PC-9 (cell line): ENCODE results near the gene OBSL1. TPM values are rescaled to one million over a fixed set of nuclear protein-coding genes. Genes with fewer than 3 reads are reported as not detected.

ENCODE experiments used
- BruUV-seq: library from RNA; stranded (reverse); fragments of 400-500 nt; replicated peaks from 2 replicates; lab custom pipeline; 2021; lab: Mats Ljungman, UMichigan
- CTCF ChIA-PET: fragments of 300-600 bp; sonication (Branson Sonifier 250); formaldehyde crosslinking; loops from one replicate; lab custom pipeline; 2022; ENCODE audit warnings: antibody characterized with exemption; lab: Charles Lee
- POLR2A ChIA-PET: fragments of 300-600 bp; sonication (Branson Sonifier 250); formaldehyde crosslinking; loops from one replicate; lab custom pipeline; 2022; ENCODE audit warnings: antibody characterized with exemption; ENCODE audit not compliant: unreplicated experiment; lab: Charles Lee
- DNase-seq, 2 experiments: peaks; one replicate each; pipeline versions ENCODE4 v3.0.0 to v3.0.0-alpha.2; 2015 to 2022; ENCODE audit warnings: mixed read lengths in 1 of 2
- H2AFZ ChIP-seq: fragments of 200-600 bp; sonication (generic); 2 replicates; pipeline ENCODE4 v1.8.1; 2017; ENCODE audit warnings: antibody characterized with exemption
- H3F3A ChIP-seq: fragments of 200-600 bp; sonication (generic); 2 replicates; pipeline ENCODE4 v1.8.1; 2017; ENCODE audit warnings: antibody characterized with exemption, mild to moderate bottlenecking, low read depth; ENCODE audit not compliant: insufficient read depth
- H3K27ac ChIP-seq: fragments of 200-600 bp; sonication (generic); 2 replicates; pipeline ENCODE4 v1.6.1; 2016; ENCODE audit warnings: mixed run types
- H3K27me3 ChIP-seq: fragments of 200-600 bp; sonication (generic); 2 replicates; pipeline ENCODE4 v1.6.1; 2016; ENCODE audit warnings: low read depth, mixed run types; ENCODE audit not compliant: insufficient read depth
- H3K36me3 ChIP-seq: fragments of 200-600 bp; sonication (generic); 2 replicates; pipeline ENCODE4 v1.6.1; 2016; ENCODE audit warnings: low read depth, mixed run types
- H3K4me1 ChIP-seq: fragments of 200-600 bp; sonication (generic); replicated peaks from 2 replicates; pipeline ENCODE4 v1.6.1; 2016; ENCODE audit warnings: mixed run types; ENCODE audit not compliant: insufficient read depth
- H3K4me2 ChIP-seq: fragments of 200-600 bp; sonication (generic); 2 replicates; pipeline ENCODE4 v1.6.1; 2017; ENCODE audit warnings: mixed run types
- H3K4me3 ChIP-seq: fragments of 200-600 bp; sonication (generic); 2 replicates; pipeline ENCODE4 v1.6.1; 2016; ENCODE audit warnings: mixed run types
- H3K79me2 ChIP-seq: fragments of 200-600 bp; sonication (generic); 2 replicates; pipeline ENCODE4 v1.6.1; 2017; ENCODE audit warnings: low read depth, mixed run types
- H3K9me2 ChIP-seq: fragments of 200-600 bp; sonication (generic); 2 replicates; pipeline ENCODE4 v1.8.1; 2017; ENCODE audit warnings: mild to moderate bottlenecking; ENCODE audit not compliant: insufficient read depth
- H3K9me3 ChIP-seq: fragments of 200-600 bp; sonication (generic); 2 replicates; pipeline ENCODE4 v1.8.1; 2016; ENCODE audit warnings: low read depth; ENCODE audit not compliant: insufficient read depth
- H4K20me1 ChIP-seq: fragments of 200-600 bp; sonication (generic); 2 replicates; pipeline ENCODE4 v1.8.1; 2017; ENCODE audit not compliant: insufficient read depth
- EZH2 ChIP-seq: fragments of 200-600 bp; sonication (generic); IDR thresholded peaks from 2 replicates; pipeline ENCODE4 v1.8.0; 2017; ENCODE audit warnings: antibody characterized with exemption, low read depth
- intact Hi-C: fragments of 100-400 bp; cut with micrococcal nuclease; formaldehyde crosslinking; loops from one replicate; pipeline ENCODE4 v1.10.0; 2022; ENCODE audit not compliant: unreplicated experiment
- total RNA-seq: library from RNA; stranded (reverse); gene quantifications from 2 replicates; pipeline ENCODE4 v1.2.3, GENCODE V29; 2021
- TF ChIP-seq, protein P1 (sequence below): fragments of 200-600 bp; sonication (generic); conservative IDR thresholded peaks from 2 replicates; pipeline ENCODE4 v1.6.1; 2017; ENCODE audit warnings: mixed run types, antibody characterized with exemption, mild to moderate bottlenecking, moderate library complexity

Gene OBSL1
- total RNA-seq, 1 experiment from 2014 or later: 110 TPM

DNA sequence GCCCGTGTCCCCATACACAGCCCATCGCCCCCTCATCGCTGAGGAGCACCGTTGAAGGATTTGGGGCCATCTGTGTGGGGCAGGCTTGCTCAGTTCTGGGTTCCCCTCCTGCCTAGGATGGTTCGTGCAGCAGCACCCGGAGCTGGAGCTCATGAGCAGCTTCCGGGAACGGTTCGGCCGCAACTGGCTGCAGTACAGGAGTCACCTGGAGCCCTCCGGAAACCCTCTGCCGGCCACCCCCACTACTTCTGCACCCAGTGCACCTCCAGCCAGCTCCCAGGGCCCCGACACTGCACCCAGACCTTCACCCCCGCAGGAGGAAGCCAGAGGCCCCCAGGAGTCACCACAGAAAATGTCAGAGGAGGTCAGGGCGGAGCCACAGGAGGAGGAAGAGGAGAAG is 36.6 kb upstream of the OBSL1 start:
- ChIA-PET POLR2A (no interaction called here), CTCF (no interaction called here)
- H3K4me1 ChIP-seq: no peaks in the 10 kb centered on the region
- no peaks in the 10 kb centered on the region for H4K20me1 ChIP-seq
- H3K27ac ChIP-seq: no peak overlapping the region
- H2AFZ ChIP-seq: no peak overlapping the region
- intact Hi-C loops: no loop called here
- no peaks in the 10 kb centered on the region for H3K9me3 ChIP-seq
- no peak overlapping the region for H3K4me2 ChIP-seq
- no peaks in the 10 kb centered on the region for H3K9me2 ChIP-seq
- no peaks in the 10 kb centered on the region for H3F3A ChIP-seq
- no peak overlapping the region for H3K4me3 ChIP-seq
- DNase-seq: no peak
- H3K36me3 ChIP-seq: no peaks in the 10 kb centered on the region
- TF ChIP-seq, protein P1, sequence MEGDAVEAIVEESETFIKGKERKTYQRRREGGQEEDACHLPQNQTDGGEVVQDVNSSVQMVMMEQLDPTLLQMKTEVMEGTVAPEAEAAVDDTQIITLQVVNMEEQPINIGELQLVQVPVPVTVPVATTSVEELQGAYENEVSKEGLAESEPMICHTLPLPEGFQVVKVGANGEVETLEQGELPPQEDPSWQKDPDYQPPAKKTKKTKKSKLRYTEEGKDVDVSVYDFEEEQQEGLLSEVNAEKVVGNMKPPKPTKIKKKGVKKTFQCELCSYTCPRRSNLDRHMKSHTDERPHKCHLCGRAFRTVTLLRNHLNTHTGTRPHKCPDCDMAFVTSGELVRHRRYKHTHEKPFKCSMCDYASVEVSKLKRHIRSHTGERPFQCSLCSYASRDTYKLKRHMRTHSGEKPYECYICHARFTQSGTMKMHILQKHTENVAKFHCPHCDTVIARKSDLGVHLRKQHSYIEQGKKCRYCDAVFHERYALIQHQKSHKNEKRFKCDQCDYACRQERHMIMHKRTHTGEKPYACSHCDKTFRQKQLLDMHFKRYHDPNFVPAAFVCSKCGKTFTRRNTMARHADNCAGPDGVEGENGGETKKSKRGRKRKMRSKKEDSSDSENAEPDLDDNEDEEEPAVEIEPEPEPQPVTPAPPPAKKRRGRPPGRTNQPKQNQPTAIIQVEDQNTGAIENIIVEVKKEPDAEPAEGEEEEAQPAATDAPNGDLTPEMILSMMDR: no peak
- TF ChIP-seq EZH2: no peak
- no peaks in the 10 kb centered on the region for H3K27me3 ChIP-seq
- H3K79me2 ChIP-seq: no peaks in the 10 kb centered on the region
- no TSS peak for BruUV-seq

DNA sequence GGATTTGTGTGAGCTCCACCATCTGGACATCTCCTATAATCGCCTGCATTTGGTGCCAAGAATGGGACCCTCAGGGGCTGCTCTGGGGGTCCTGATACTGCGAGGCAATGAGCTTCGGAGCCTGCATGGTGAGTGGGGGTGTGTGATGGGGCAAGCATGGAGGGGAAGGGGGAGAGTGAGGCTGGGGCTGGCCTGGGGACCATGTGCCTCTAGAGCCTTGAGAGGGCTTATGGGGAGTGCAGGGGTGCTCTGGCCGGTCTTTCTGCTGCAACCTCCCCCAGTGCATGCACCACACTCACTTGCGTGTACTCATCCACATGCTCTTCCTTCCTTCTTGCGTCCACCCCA is 34.2 kb upstream of the OBSL1 start:
- intact Hi-C loops: no loop called here
- Histone ChIP-seq H3K9me3 (no peaks in the 10 kb centered on the region), H3K4me1 (no peaks in the 10 kb centered on the region), H4K20me1 (no peaks in the 10 kb centered on the region), H3K36me3 (peaks cover 4% of the 10 kb centered on the region; the same call in 1 of the 2 replicates), H3K4me3 (no peak overlapping the region), H3F3A (no peaks in the 10 kb centered on the region), H3K27me3 (no peaks in the 10 kb centered on the region), H3K27ac (no peak overlapping the region), H3K9me2 (no peaks in the 10 kb centered on the region), H3K79me2 (no peaks in the 10 kb centered on the region), H2AFZ (no peak overlapping the region), H3K4me2 (no peak overlapping the region)
- no peak for DNase-seq
- POLR2A ChIA-PET: interaction anchor here (0.6 kb wide), 1 partner anchor 34 kb away, joined by 3 read pairs; the partner anchor contains the start of gene OBSL1
- BruUV-seq: no TSS peak
- CTCF ChIA-PET: no interaction called here
- no peak for TF ChIP-seq EZH2
- TF ChIP-seq, protein P1: no peak

DNA sequence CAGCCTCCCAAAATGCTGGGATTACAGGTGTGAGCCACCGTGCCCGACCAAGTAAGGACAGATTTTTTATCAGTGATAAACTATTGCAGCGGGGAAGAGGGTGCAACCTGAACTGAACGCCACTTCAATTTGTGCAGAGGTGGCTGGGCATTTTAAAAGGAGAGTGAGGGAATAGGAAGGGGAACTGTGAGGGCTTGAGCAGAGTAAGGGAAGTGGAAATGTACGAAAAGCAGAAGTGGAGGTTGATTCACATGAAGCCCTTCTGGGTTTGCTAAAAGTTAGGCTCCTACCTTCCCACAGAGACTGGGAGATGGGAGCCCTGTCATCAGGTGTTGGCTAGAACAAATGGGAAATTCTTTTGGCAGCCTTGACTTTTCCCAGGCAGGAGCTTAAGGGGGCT is 32.4 kb upstream of the OBSL1 start:
- H3F3A ChIP-seq: no peaks in the 10 kb centered on the region
- no peaks in the 10 kb centered on the region for H4K20me1 ChIP-seq
- H3K9me2 ChIP-seq: no peaks in the 10 kb centered on the region
- no peak overlapping the region for H3K4me3 ChIP-seq
- no peak for DNase-seq
- no peaks in the 10 kb centered on the region for H3K27me3 ChIP-seq
- peaks cover 4% of the 10 kb centered on the region; the same call in 1 of the 2 replicates for H3K36me3 ChIP-seq
- H3K9me3 ChIP-seq: no peaks in the 10 kb centered on the region
- no peak overlapping the region for H3K27ac ChIP-seq
- peaks cover 2% of the 10 kb centered on the region; the same call in 1 of the 2 replicates for H3K4me1 ChIP-seq
- peaks cover 10% of the 10 kb centered on the region; the same call in 1 of the 2 replicates for H3K79me2 ChIP-seq
- TF ChIP-seq, protein P1: no peak
- no peak for TF ChIP-seq EZH2
- ChIA-PET POLR2A (interaction anchor here (0.6 kb wide), 1 partner anchor 42 kb away, joined by 3 read pairs; no protein-coding TSS in a partner anchor), CTCF (interaction anchor here (0.7 kb wide), 1 partner anchor 62 kb away, joined by 7 read pairs; no protein-coding TSS in a partner anchor)
- intact Hi-C loops: no loop called here
- no peak overlapping the region for H3K4me2 ChIP-seq
- no peak overlapping the region for H2AFZ ChIP-seq
- no TSS peak for BruUV-seq
